ENCODE results near the gene JADE2.
"Not testable (repeated sequence)": the region's sequence is repeated elsewhere in the genome, so short reads cannot be mapped to it uniquely, and the experiment has no call there.

DNA sequence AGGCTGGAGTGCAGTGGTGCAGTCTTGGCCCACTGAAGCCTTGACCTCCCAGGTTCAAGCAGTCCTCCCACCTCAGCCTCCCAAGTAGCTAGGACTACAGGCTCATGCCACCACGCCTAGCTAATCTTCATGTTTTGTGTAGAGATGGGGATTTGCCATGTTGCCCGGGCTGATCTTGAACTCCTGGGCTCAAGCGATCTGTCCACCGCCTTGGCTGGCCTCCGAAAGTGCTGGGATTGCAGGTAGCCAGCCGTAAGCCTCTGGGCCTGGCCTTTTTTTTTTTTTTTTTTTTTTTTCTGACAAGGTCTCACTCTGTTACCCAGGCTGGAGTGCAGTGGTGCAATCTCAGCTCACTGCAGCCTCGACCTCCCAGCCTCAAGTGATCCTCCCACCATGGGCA, 27.2 kb downstream of the JADE2 start:
- TF ChIP-seq CTCF (IDR thresholded peaks at IDR 0.05; ENCODE audit: low read depth, low read length, missing input control); RXRA (IDR thresholded peaks at IDR 0.05); ZBTB33 (IDR thresholded peaks at IDR 0.05); JUND (IDR thresholded peaks at IDR 0.05); YY1 (IDR thresholded peaks at IDR 0.05): not testable (repeated sequence)
- TF ChIP-seq, protein P1, sequence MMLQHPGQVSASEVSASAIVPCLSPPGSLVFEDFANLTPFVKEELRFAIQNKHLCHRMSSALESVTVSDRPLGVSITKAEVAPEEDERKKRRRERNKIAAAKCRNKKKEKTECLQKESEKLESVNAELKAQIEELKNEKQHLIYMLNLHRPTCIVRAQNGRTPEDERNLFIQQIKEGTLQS (IDR thresholded peaks at IDR 0.05), result not testable (repeated sequence)

Measured in liver (tissue), 3 donors.